ENCODE results near the gene PTPRD. TPM values are rescaled to one million over a fixed set of nuclear protein-coding genes. Genes with fewer than 3 reads are reported as not detected.

Gene PTPRD
- total and polyA plus RNA-seq, 9 of the 15 experiments (the other 6 are each of a cell fraction or from before 2014, with no cell fraction given): 0.11 TPM; not detected in 8

- ChIA-PET POLR2A (no interaction called here), CTCF (ENCODE audit: low intra/inter-chr PET ratio) (no interaction called here)
- H4K20me1 ChIP-seq (replicated peaks; ENCODE audit: control insufficient read depth, insufficient read depth, low read length): no peaks in the 10 kb centered on the region
- H3K9me3 ChIP-seq (replicated peaks; ENCODE audit: control insufficient read depth, insufficient read depth, low read depth, low read length): no peaks in the 10 kb centered on the region
- WGBS (ENCODE audit: insufficient coverage, low coverage, missing lambda C conversion rate): 0% methylated on average over 3 of the region's 3 CpGs
- no peak for FAIRE-seq
- no peak overlapping the region for H3K9ac ChIP-seq (ENCODE audit: insufficient read depth in 1 of 2, low read depth in 2 of 2, low read length in 2 of 2)
- BruUV-seq (replicated peaks): no TSS peak
- no peaks in the 10 kb centered on the region for H3K27me3 ChIP-seq (ENCODE audit: control insufficient read depth in 2 of 2, insufficient read depth in 2 of 2, low read length in 2 of 2)
- H3K27ac ChIP-seq (ENCODE audit: extremely low read depth, low read depth, low read length): no peak overlapping the region
- no peaks in the 10 kb centered on the region for H3K4me1 ChIP-seq (replicated peaks in 1 of 2; ENCODE audit: control insufficient read depth in 2 of 2, insufficient read depth in 2 of 2, low read length in 2 of 2)
- no peak overlapping the region for H3K4me2 ChIP-seq (ENCODE audit: insufficient read depth, low read length)
- ATAC-seq: no peak
- in situ Hi-C loops (cut with MboI): no loop called here
- no peak for DNase-seq (ENCODE audit: extremely low read depth in 1 of 4, low spot score in 3 of 4)
- H3K9me1 ChIP-seq (ENCODE audit: control insufficient read depth, insufficient read depth, low read length): no peaks in the 10 kb centered on the region
- H2AFZ ChIP-seq (ENCODE audit: low read depth, low read length): no peak overlapping the region
- H3K4me3 ChIP-seq: no peak overlapping the region
- no peaks in the 10 kb centered on the region for H3K79me2 ChIP-seq (ENCODE audit: control insufficient read depth, insufficient read depth, low read length)
- intact Hi-C loops (cut with micrococcal nuclease): no loop called here
- no peaks in the 10 kb centered on the region for H3K36me3 ChIP-seq (ENCODE audit: control insufficient read depth, insufficient read depth, low read length)
- no peak for TF ChIP-seq MED1 (CRISPR knock-in tag; IDR thresholded peaks at IDR 0.05; ENCODE audit: borderline replicate concordance)
- TF ChIP-seq RFX5 (IDR thresholded peaks at IDR 0.05; ENCODE audit: low read depth, low read length): no peak
- no peak for TF ChIP-seq ZBTB5 (IDR thresholded peaks at IDR 0.05)
- no peak for TF ChIP-seq TEAD1 (CRISPR knock-in tag; IDR thresholded peaks at IDR 0.05)
- TF ChIP-seq ZNF282 (CRISPR knock-in tag; IDR thresholded peaks at IDR 0.05): no peak
- TF ChIP-seq ELF2 (CRISPR knock-in tag; IDR thresholded peaks at IDR 0.05): no peak
- no peak for TF ChIP-seq HSF4 (CRISPR knock-in tag; IDR thresholded peaks at IDR 0.05; ENCODE audit: borderline replicate concordance)
- no peak for TF ChIP-seq GATA2 (CRISPR knock-in tag; IDR thresholded peaks at IDR 0.05)
- no peak for TF ChIP-seq ZNF609 (CRISPR knock-in tag; IDR thresholded peaks at IDR 0.05; ENCODE audit: borderline replicate concordance)
- TF ChIP-seq ZNF124 (CRISPR knock-in tag; IDR thresholded peaks at IDR 0.05): no peak
- no peak for TF ChIP-seq KDM1A (IDR thresholded peaks at IDR 0.05)
- no peak for TF ChIP-seq TRIM28 (IDR thresholded peaks at IDR 0.05)
- TF ChIP-seq HDGF (IDR thresholded peaks at IDR 0.05): no peak
- no peak for TF ChIP-seq MYBL2 (IDR thresholded peaks at IDR 0.05; ENCODE audit: low read depth)
- TF ChIP-seq MYBL2 (CRISPR knock-in tag; IDR thresholded peaks at IDR 0.05; ENCODE audit: borderline replicate concordance): no peak
- TF ChIP-seq PATZ1 (CRISPR knock-in tag; IDR thresholded peaks at IDR 0.05; ENCODE audit: borderline replicate concordance): no peak
- no peak for TF ChIP-seq RBFOX2 (IDR thresholded peaks at IDR 0.05; ENCODE audit: low read depth, low read length)
Measured at GRCh38 chr9:9229269-9229668, 1383.5 kb downstream of the PTPRD start.
